A549 (cell line): ENCODE measurements around the gene RIC3. TPM values are rescaled to one million over a fixed set of nuclear protein-coding genes. Genes with fewer than 3 reads are reported as not detected.

Experiments
- ATAC-seq, 2 experiments: fragments of 200-7000 bp in 1 of 2; fragments of >200 bp in 1 of 2; cut with Nextera tagmentation in 1 of 2; cut with Tn5 transposase in 1 of 2; 3 replicates each; pipeline versions ENCODE4 v1.8.0 to v1.9.1; 2018 to 2020; ENCODE audit warnings: mild to moderate bottlenecking in 1 of 2, moderate library complexity in 1 of 2
- CTCF ChIA-PET: fragments of 300-600 bp; sonication (Branson Sonifier 250); formaldehyde crosslinking; extraction: SDS; loops from one replicate; lab custom pipeline; 2021; ENCODE audit warnings: antibody characterized with exemption, inconsistent platforms; lab: Yijun Ruan, JAX
- POLR2A ChIA-PET: fragments of 350-600 bp; formaldehyde crosslinking; extraction: SDS; loops from one replicate; lab custom pipeline; 2021; ENCODE audit warnings: antibody characterized with exemption, inconsistent platforms; lab: Yijun Ruan, JAX
- DNase-seq, 2 experiments: peaks; one replicate each; pipeline versions ENCODE4 v3.0.0 to v3.0.0-alpha.2; 2011 to 2016; ENCODE audit warnings: low read depth in 1 of 2, low spot score in 1 of 2
- FAIRE-seq: peaks from 2 replicates; lab custom pipeline; 2011; peaks lifted over from hg19 to GRCh38; lab: Jason Lieb, UNC
- H3K27ac ChIP-seq, 2 experiments: fragments of >200 bp; sonication (Bioruptor Twin); formaldehyde crosslinking; 3 replicates each; pipeline ENCODE4 v1.5.1; 2016 to 2017
- H3K4me1 ChIP-seq: fragments of >200 bp; sonication (Bioruptor Twin); formaldehyde crosslinking; 3 replicates; pipeline ENCODE4 v1.6.1; 2016
- H3K4me2 ChIP-seq: fragments of >200 bp; sonication (Bioruptor Twin); formaldehyde crosslinking; 3 replicates; pipeline ENCODE4 v1.6.1; 2016
- H3K4me3 ChIP-seq: fragments of >200 bp; sonication (Bioruptor Twin); formaldehyde crosslinking; 3 replicates; pipeline ENCODE4 v1.5.1; 2016
- H3K9me3 ChIP-seq: fragments of >200 bp; sonication (Bioruptor Twin); formaldehyde crosslinking; 3 replicates; pipeline ENCODE4 v1.6.1; 2016
- CBX8 ChIP-seq: fragments of 200-600 bp; sonication (generic); IDR thresholded peaks from 2 replicates; pipeline ENCODE4 v1.6.1; 2016
- CEBPB ChIP-seq, 2 experiments: fragments of >200 bp in 1 of 2; sonication (Bioruptor Twin) in 1 of 2; formaldehyde crosslinking in 1 of 2; IDR thresholded peaks; 2 replicates each; pipeline ENCODE4 v1.6.1; 2012 to 2016
- CHD2 ChIP-seq: fragments of 150-350 bp; IDR thresholded peaks from 2 replicates; pipeline ENCODE4 v1.6.1; 2014; ENCODE audit warnings: low read length; ENCODE audit not compliant: partially characterized antibody
- CHD4 ChIP-seq: fragments of 200-600 bp; sonication (generic); IDR thresholded peaks from 2 replicates; pipeline ENCODE4 v1.6.1; 2016; ENCODE audit warnings: antibody characterized with exemption, mild to moderate bottlenecking, borderline replicate concordance
- EHF ChIP-seq: fragments of 250-450 bp; sonication (Bioruptor Pico); IDR thresholded peaks from 2 replicates; pipeline ENCODE4 v1.5.0; 2020; ENCODE audit warnings: mild to moderate bottlenecking
- FOSL2 ChIP-seq, 2 experiments: fragments of 450-650 bp in 1 of 2; fragments of >200 bp in 1 of 2; sonication (Bioruptor Twin) in 1 of 2; formaldehyde crosslinking; IDR thresholded peaks; 2 replicates each; pipeline versions ENCODE4 v1.5.0 to v1.6.1; 2016 to 2020; ENCODE audit warnings: mild to moderate bottlenecking in 1 of 2, moderate library complexity in 1 of 2
- FOXS1 ChIP-seq: fragments of 250-450 bp; sonication (Bioruptor Pico); IDR thresholded peaks from 2 replicates; pipeline ENCODE4 v1.5.0; 2020; ENCODE audit warnings: mild to moderate bottlenecking, moderate library complexity
- HDAC2 ChIP-seq: fragments of 200-600 bp; sonication (generic); IDR thresholded peaks from 2 replicates; pipeline ENCODE4 v1.6.1; 2016
- HOXA7 ChIP-seq: fragments of 250-450 bp; sonication (Bioruptor Pico); IDR thresholded peaks from 2 replicates; pipeline ENCODE4 v1.5.0; 2020; ENCODE audit warnings: mild to moderate bottlenecking, moderate library complexity
- JUN ChIP-seq, 2 experiments: fragments of >200 bp; sonication (Bioruptor Twin); formaldehyde crosslinking; IDR thresholded peaks; 2 replicates in 1 of 2; 3 replicates in 1 of 2; pipeline ENCODE4 v1.6.1; 2016 to 2017
- MAZ ChIP-seq: fragments of 150-350 bp; IDR thresholded peaks from 2 replicates; pipeline ENCODE4 v1.6.1; 2014; ENCODE audit warnings: antibody characterized with exemption, low read depth, low read length, borderline replicate concordance
- NFE2L2 ChIP-seq: fragments of 150-350 bp; conservative IDR thresholded peaks from 2 replicates; pipeline ENCODE4 v1.6.1; 2014; ENCODE audit warnings: low read length
- NR3C1 ChIP-seq: fragments of >200 bp; sonication (Bioruptor Twin); formaldehyde crosslinking; IDR thresholded peaks from 3 replicates; pipeline ENCODE4 v1.6.1; 2017
- POLR2AphosphoS2 ChIP-seq: conservative IDR thresholded peaks from 2 replicates; pipeline ENCODE4 v1.6.1; 2012; ENCODE audit warnings: low read length, improper control_type of control experiment, inconsistent platforms
- SREBF2 ChIP-seq: fragments of 450-650 bp; IDR thresholded peaks from 2 replicates; pipeline ENCODE4 v1.6.1; 2014; ENCODE audit warnings: mild to moderate bottlenecking, moderate library complexity
- WGBS: methylation state at CpG from one replicate; pipeline ENCODE4 v1.1.6; 2017; ENCODE audit errors: missing lambda C conversion rate; 5-methylcytosine and 5-hydroxymethylcytosine counted together
- polyA plus RNA-seq, 4 experiments: library from polyadenylated mRNA; depleted of rRNA in 3 of 4; stranded (reverse); fragments of >200 nt; fragmentation: RNase III in 1 of 4; extraction: RNeasy Plus Mini Kit Qiagen cat#74134 plus additional on column Dnase treatment in 1 of 4; gene quantifications; 2 replicates in 3 of 4; 3 replicates in 1 of 4; pipeline ENCODE4 v1.2.3, GENCODE V29; 2011 to 2017
- TF ChIP-seq, protein P1 (sequence below): fragments of 150-350 bp; IDR thresholded peaks from 2 replicates; pipeline ENCODE4 v1.6.1; 2014; ENCODE audit warnings: low read depth, mild to moderate bottlenecking, low read length
- TF ChIP-seq, protein P2 (sequence below): fragments of 250-450 bp; sonication (Bioruptor Pico); IDR thresholded peaks from 2 replicates; pipeline ENCODE4 v1.5.0; 2021; ENCODE audit warnings: mild to moderate bottlenecking, moderate library complexity, borderline replicate concordance
- TF ChIP-seq, protein P3 (sequence below): fragments of >200 bp; sonication (Bioruptor Twin); formaldehyde crosslinking; IDR thresholded peaks from 3 replicates; pipeline ENCODE4 v1.6.1; 2016
- TF ChIP-seq, protein P4 (sequence below): IDR thresholded peaks from 2 replicates; pipeline ENCODE4 v1.6.1; 2012; ENCODE audit warnings: low read depth, borderline replicate concordance

Gene RIC3
- polyA plus RNA-seq, 2 of the 4 experiments (the other 2 are of a cell fraction) = 1.7 to 3.2 TPM

DNA sequence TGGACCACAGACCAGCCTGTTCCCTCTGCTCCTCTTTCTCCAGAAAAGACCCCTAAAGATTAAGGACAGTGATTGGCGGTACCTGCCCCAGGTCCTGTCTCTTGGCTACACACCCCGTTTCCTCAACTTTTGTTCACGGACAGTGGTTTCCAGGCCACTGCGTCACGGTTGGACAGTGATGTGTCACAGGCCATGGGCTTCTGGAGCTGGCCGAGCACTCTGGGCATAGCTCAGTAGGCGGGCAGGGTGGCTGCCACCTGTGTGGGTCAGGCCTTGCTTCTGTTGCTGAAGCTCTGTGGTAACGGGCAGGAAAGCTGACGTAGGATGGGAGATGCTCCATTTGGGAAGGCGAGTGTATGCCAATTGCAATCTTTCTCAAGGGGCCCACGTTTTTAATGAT lies 74.2 kb downstream of the RIC3 start (continued):
- TF ChIP-seq POLR2AphosphoS2 (no peak), HOXA7 (CRISPR knock-in tag) (no peak)
- TF ChIP-seq, protein P1, sequence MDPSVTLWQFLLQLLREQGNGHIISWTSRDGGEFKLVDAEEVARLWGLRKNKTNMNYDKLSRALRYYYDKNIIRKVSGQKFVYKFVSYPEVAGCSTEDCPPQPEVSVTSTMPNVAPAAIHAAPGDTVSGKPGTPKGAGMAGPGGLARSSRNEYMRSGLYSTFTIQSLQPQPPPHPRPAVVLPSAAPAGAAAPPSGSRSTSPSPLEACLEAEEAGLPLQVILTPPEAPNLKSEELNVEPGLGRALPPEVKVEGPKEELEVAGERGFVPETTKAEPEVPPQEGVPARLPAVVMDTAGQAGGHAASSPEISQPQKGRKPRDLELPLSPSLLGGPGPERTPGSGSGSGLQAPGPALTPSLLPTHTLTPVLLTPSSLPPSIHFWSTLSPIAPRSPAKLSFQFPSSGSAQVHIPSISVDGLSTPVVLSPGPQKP = no peak

DNA sequence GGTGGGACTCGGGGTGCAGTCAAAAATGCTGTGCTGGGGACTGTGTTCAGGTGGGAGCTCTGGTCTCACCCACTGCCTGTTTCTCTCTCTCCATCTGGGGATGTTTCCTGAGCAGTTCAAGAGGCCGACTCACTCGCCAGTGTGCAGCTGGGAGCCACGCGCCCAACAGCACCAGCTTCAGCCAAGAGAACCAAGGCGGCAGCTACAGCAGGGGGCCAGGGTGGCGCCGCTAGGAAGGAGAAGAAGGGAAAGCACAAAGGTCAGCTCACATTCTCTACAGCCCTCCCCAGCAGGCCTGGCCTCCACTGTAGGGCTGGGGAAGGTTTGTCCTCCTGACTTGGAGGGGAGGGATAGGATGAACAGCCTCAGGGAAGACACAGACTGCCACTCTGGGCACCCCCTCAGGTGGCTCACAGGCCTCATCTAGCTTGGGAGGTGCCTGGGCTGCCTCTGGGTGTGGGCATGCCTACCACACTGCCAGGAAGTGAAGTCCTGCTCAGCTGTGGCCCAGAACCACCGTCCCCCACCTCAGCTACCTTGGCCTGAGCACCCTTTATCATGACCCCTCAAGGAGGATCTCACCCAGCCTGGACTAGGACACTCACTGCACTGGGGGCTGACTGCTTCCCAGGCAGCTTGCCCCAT lies 74.8 kb downstream of the RIC3 start:
- CTCF ChIA-PET = interaction anchor here (0.9 to 30.1 kb wide), 12 partner anchors 6 to 235 kb away, joined by 3 to 644 read pairs (median 4); partner anchors contain the start of genes EIF3F and TUB
- Histone ChIP-seq H3K4me2 (no peak overlapping the region), H3K4me1 (no peaks in the 10 kb centered on the region), H3K27ac (no peak overlapping the region), H3K9me3 (no peaks in the 10 kb centered on the region), H3K4me3 (no peak overlapping the region)
- ATAC-seq = no peak
- no peak for FAIRE-seq
- POLR2A ChIA-PET = no interaction called here
- WGBS = 81% methylated on average over 9 of the region's 9 CpGs
- DNase-seq = no peak
- TF ChIP-seq HDAC2 (no peak), MAZ (no peak), FOSL2 (IDR thresholded peaks at IDR 0.05) (no peak), FOSL2 (CRISPR knock-in tag; IDR thresholded peaks at IDR 0.05) (no peak), JUN (IDR thresholded peaks at IDR 0.05) (no peak), NR3C1 (no peak), CHD4 (no peak), FOXS1 (CRISPR knock-in tag) (no peak), SREBF2 (no peak), EHF (CRISPR knock-in tag) (no peak), NFE2L2 (no peak), CHD2 (no peak), CEBPB (IDR thresholded peaks at IDR 0.05) (no peak), CBX8 (no peak)
- TF ChIP-seq, protein P2, sequence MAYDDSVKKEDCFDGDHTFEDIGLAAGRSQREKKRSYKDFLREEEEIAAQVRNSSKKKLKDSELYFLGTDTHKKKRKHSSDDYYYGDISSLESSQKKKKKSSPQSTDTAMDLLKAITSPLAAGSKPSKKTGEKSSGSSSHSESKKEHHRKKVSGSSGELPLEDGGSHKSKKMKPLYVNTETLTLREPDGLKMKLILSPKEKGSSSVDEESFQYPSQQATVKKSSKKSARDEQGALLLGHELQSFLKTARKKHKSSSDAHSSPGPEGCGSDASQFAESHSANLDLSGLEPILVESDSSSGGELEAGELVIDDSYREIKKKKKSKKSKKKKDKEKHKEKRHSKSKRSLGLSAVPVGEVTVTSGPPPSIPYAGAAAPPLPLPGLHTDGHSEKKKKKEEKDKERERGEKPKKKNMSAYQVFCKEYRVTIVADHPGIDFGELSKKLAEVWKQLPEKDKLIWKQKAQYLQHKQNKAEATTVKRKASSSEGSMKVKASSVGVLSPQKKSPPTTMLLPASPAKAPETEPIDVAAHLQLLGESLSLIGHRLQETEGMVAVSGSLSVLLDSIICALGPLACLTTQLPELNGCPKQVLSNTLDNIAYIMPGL (CRISPR knock-in tag) = no peak
- TF ChIP-seq, protein P3, sequence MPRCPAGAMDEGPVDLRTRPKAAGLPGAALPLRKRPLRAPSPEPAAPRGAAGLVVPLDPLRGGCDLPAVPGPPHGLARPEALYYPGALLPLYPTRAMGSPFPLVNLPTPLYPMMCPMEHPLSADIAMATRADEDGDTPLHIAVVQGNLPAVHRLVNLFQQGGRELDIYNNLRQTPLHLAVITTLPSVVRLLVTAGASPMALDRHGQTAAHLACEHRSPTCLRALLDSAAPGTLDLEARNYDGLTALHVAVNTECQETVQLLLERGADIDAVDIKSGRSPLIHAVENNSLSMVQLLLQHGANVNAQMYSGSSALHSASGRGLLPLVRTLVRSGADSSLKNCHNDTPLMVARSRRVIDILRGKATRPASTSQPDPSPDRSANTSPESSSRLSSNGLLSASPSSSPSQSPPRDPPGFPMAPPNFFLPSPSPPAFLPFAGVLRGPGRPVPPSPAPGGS = no peak
- TF ChIP-seq, protein P4, sequence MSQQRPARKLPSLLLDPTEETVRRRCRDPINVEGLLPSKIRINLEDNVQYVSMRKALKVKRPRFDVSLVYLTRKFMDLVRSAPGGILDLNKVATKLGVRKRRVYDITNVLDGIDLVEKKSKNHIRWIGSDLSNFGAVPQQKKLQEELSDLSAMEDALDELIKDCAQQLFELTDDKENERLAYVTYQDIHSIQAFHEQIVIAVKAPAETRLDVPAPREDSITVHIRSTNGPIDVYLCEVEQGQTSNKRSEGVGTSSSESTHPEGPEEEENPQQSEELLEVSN = no peak
- TF ChIP-seq, protein P1 = no peak
- TF ChIP-seq, all 56 proteins: peak for 0
